Activated naive CD4-positive, alpha-beta T cell treated with anti-CD3 and anti-CD28 coated beads, Interleukin-2, amount 10 ng/mL, durations not matched to agents 7 days and 5 days (primary cell): ENCODE measurements around the gene HHIPL1.
A peak's percentile ranks its signal among the peaks of the same experiment; 100 is the strongest.

Experiments
- CTCF ChIA-PET: fragments of 350-600 bp; sonication (Branson Sonifier 250); formaldehyde crosslinking; loops from one replicate; lab custom pipeline; 2021; ENCODE audit warnings: antibody characterized with exemption; lab: Charles Lee
- DNase-seq: peaks from one replicate; pipeline ENCODE4 v3.0.0-alpha.2; 2020
- H3K27ac Mint-ChIP-seq: one replicate; pipeline ENCODE4 v1.8.0; 2021; ENCODE audit warnings: mild to moderate bottlenecking, moderate library complexity, mixed read lengths
- H3K27me3 Mint-ChIP-seq: one replicate; pipeline ENCODE4 v1.8.0; 2021; ENCODE audit warnings: mild to moderate bottlenecking, mixed read lengths
- H3K36me3 Mint-ChIP-seq: one replicate; pipeline ENCODE4 v1.8.0; 2021; ENCODE audit warnings: mixed read lengths
- H3K4me1 Mint-ChIP-seq: one replicate; pipeline ENCODE4 v1.8.0; 2021; ENCODE audit warnings: mixed read lengths
- H3K4me3 Mint-ChIP-seq: one replicate; pipeline ENCODE4 v1.8.0; 2021; ENCODE audit warnings: mild to moderate bottlenecking, moderate library complexity, mixed read lengths
- H3K9me3 Mint-ChIP-seq: one replicate; pipeline ENCODE4 v1.8.0; 2021; ENCODE audit warnings: mixed read lengths

Gene HHIPL1

DNA sequence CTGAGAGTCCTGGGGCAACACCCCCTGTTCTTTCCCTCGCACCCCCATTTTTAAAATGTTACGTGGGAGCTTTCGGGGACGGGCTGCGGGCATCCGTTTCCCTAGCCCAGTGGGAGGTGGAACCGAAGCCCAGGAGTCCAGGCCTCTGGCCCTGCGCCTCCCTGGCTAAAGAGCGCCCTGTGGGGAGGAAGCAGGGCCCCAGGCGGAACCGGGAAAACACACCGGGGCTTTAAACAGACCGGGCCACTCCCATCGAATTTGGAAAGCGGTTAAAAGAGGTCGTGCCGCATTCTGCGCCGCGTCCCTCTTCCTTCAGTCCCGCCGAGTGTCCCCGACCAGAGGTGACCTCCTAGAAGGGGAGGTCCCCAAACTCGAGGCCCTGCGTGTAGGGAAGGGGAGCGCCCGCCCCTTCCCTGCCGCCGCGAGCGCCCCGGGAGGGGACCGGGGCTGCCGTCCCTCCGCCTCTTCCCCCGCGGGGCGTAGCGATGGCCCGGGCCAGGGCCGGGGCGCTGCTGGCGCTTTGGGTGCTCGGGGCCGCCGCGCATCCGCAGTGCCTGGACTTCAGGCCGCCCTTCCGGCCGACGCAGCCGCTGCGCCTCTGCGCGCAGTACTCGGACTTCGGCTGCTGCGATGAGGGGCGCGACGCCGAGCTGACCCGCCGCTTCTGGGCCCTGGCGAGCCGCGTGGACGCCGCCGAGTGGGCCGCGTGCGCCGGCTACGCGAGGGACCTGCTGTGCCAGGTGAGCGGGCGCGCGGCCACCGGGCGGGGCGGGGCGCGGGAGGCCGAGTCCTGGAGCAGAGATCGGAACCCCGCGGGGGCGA, at the start of gene HHIPL1:
HHIPL1 (plus strand) TSS at position 407 of the 822 bp plus-strand sequence; CDS start at position 486, 79 bp downstream.
- Mint-ChIP-seq H3K36me3 (no peaks in the 10 kb centered on the region), H3K4me3 (no peak within 1 kb of the TSS), H3K27ac (no peak within 1 kb of the TSS), H3K4me1 (no peaks in the 10 kb centered on the region), H3K9me3 (no peaks in the 10 kb centered on the region), H3K27me3 (peaks cover 51% of the 10 kb centered on the region)
- CTCF ChIA-PET = no interaction called here
- no peak for DNase-seq

GRCh38 chr14:99595524-99595923, 49.4 kb upstream of the HHIPL1 start:
- H3K36me3 Mint-ChIP-seq = no peaks in the 10 kb centered on the region
- peaks cover 5% of the 10 kb centered on the region for H3K27me3 Mint-ChIP-seq
- H3K27ac Mint-ChIP-seq = peak overlapping the region; percentile 84
- no peaks in the 10 kb centered on the region for H3K9me3 Mint-ChIP-seq
- no peak for DNase-seq
- CTCF ChIA-PET = no interaction called here
- H3K4me3 Mint-ChIP-seq = peak overlapping the region; percentile 58
- peaks cover 23% of the 10 kb centered on the region for H3K4me1 Mint-ChIP-seq

- H3K4me3 Mint-ChIP-seq = no peak overlapping the region
- H3K27ac Mint-ChIP-seq = peak overlapping the region; percentile 28
- no peaks in the 10 kb centered on the region for H3K9me3 Mint-ChIP-seq
- CTCF ChIA-PET = no interaction called here
- H3K27me3 Mint-ChIP-seq = peaks cover 5% of the 10 kb centered on the region
- no peak for DNase-seq
- peaks cover 27% of the 10 kb centered on the region for H3K4me1 Mint-ChIP-seq
- H3K36me3 Mint-ChIP-seq = no peaks in the 10 kb centered on the region
These were observed 48.8 kb upstream of the HHIPL1 start for GRCh38 chr14:99596071-99596627.

DNA sequence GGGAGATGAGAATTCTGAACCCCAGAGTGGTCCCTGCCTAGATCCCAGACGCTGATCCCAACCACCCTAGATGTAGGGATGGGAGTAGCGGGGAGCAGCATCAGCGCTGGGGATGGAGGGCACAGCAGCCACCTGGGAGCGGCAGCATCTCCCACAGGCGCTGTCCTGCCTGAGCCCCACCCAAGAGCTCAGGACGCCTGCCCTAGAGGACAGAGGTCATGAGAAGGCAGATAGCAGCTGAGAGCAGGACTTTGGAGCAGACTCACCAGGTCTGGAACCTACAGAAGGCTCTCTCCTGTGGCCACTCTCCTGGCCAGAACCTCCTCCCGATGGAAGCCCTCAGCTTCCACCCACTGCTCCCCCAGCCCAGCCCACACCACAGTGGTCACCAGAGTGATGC, 48.2 kb upstream of the HHIPL1 start:
- H3K27ac Mint-ChIP-seq = no peak overlapping the region
- H3K4me1 Mint-ChIP-seq = peaks cover 33% of the 10 kb centered on the region
- no peaks in the 10 kb centered on the region for H3K36me3 Mint-ChIP-seq
- CTCF ChIA-PET = no interaction called here
- no peaks in the 10 kb centered on the region for H3K9me3 Mint-ChIP-seq
- peaks cover 7% of the 10 kb centered on the region for H3K27me3 Mint-ChIP-seq
- H3K4me3 Mint-ChIP-seq = no peak overlapping the region
- DNase-seq = no peak

- Mint-ChIP-seq H3K27ac (no peak overlapping the region), H3K36me3 (no peaks in the 10 kb centered on the region), H3K9me3 (no peaks in the 10 kb centered on the region), H3K4me1 (peaks cover 43% of the 10 kb centered on the region), H3K27me3 (peaks cover 20% of the 10 kb centered on the region), H3K4me3 (no peak overlapping the region)
- no peak for DNase-seq
- CTCF ChIA-PET = no interaction called here
These were observed 46.9 kb upstream of the HHIPL1 start for GRCh38 chr14:99597911-99598600.

- CTCF ChIA-PET = no interaction called here
- H3K4me3 Mint-ChIP-seq = no peak overlapping the region
- H3K9me3 Mint-ChIP-seq = no peaks in the 10 kb centered on the region
- no peaks in the 10 kb centered on the region for H3K36me3 Mint-ChIP-seq
- no peak overlapping the region for H3K27ac Mint-ChIP-seq
- peaks cover 24% of the 10 kb centered on the region for H3K27me3 Mint-ChIP-seq
- H3K4me1 Mint-ChIP-seq = peaks cover 43% of the 10 kb centered on the region
- no peak for DNase-seq
These were observed 46.2 kb upstream of the HHIPL1 start for GRCh38 chr14:99598774-99599173.

GRCh38 chr14:99599393-99599792, 45.5 kb upstream of the HHIPL1 start:
- peaks cover 24% of the 10 kb centered on the region for H3K27me3 Mint-ChIP-seq
- no peaks in the 10 kb centered on the region for H3K9me3 Mint-ChIP-seq
- H3K4me1 Mint-ChIP-seq = peaks cover 42% of the 10 kb centered on the region
- H3K4me3 Mint-ChIP-seq = no peak overlapping the region
- DNase-seq = no peak
- CTCF ChIA-PET = interaction anchor here (1.3 kb wide), 1 partner anchor 29 kb away, joined by 3 read pairs; no protein-coding TSS in a partner anchor
- no peak overlapping the region for H3K27ac Mint-ChIP-seq
- no peaks in the 10 kb centered on the region for H3K36me3 Mint-ChIP-seq

DNA sequence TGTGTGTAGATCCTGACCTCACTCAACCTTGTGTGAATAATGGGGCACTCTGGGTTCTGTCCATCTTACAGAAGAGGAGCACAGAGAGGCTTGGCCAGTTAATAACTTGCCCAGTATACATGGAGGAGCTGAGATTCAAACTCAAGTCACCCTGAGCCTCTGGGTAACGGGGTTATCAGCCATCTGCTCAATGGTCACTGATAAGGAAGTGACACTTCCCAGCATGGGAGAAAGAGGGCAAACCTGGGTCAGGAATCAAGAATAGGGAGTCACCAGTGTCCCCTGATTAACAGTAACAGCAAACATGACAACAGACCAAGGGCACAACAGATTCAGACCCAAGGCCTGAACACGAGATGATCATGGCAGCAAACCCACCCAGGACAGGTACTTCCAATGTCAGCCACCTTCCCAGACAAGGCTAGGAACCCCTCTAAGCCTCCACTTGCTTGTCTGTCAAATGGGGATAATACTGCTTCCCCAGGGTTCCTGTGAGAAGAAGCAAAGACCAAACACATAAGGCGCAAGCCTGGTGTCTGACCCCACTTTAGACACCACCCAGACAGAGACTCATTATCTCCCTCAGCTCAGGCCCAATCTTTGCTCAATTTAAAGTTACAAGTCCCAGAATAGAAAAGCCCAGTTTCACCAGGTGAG, 44.6 kb upstream of the HHIPL1 start:
- Mint-ChIP-seq H3K9me3 (no peaks in the 10 kb centered on the region), H3K36me3 (no peaks in the 10 kb centered on the region), H3K4me1 (peaks cover 34% of the 10 kb centered on the region), H3K27ac (no peak overlapping the region), H3K4me3 (no peak overlapping the region), H3K27me3 (peaks cover 26% of the 10 kb centered on the region)
- no peak for DNase-seq
- CTCF ChIA-PET = interaction anchor here (1.3 kb wide), 1 partner anchor 28 kb away, joined by 3 read pairs; no protein-coding TSS in a partner anchor

DNA sequence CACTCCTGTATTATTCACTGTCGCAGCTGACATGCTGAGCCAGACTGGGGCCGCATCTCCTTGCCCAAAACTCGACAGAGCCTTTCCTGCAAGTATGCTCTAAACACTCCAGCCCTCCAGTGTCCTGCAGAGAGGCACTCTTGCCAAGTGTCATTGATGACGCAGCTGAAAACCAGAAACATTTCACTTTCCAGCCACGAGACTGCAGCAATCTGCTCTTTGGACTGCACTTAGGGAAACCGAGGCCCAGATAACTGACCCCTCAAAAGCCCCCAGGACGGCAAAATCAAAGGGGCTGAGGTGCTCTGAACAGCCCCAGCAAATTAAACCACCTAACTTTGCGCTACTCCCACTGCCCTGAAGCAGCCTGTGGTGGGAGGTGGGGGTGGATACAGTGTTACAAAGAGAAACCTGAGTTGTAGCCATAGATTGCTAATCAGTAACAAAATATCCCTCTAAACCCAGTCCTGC, 43.5 kb upstream of the HHIPL1 start:
- Mint-ChIP-seq H3K27me3 (peaks cover 31% of the 10 kb centered on the region), H3K36me3 (no peaks in the 10 kb centered on the region), H3K4me1 (peaks cover 31% of the 10 kb centered on the region), H3K9me3 (no peaks in the 10 kb centered on the region), H3K27ac (peak overlapping the region; percentile 45), H3K4me3 (peak overlapping the region; percentile 66)
- no peak for DNase-seq
- CTCF ChIA-PET = no interaction called here

GRCh38 chr14:99602054-99602787, 42.7 kb upstream of the HHIPL1 start:
- no peak overlapping the region for H3K27ac Mint-ChIP-seq
- peaks cover 31% of the 10 kb centered on the region for H3K27me3 Mint-ChIP-seq
- CTCF ChIA-PET = no interaction called here
- H3K4me1 Mint-ChIP-seq = peaks cover 30% of the 10 kb centered on the region
- H3K36me3 Mint-ChIP-seq = no peaks in the 10 kb centered on the region
- H3K9me3 Mint-ChIP-seq = no peaks in the 10 kb centered on the region
- no peak for DNase-seq
- peak overlapping the region; percentile 66 for H3K4me3 Mint-ChIP-seq

DNA sequence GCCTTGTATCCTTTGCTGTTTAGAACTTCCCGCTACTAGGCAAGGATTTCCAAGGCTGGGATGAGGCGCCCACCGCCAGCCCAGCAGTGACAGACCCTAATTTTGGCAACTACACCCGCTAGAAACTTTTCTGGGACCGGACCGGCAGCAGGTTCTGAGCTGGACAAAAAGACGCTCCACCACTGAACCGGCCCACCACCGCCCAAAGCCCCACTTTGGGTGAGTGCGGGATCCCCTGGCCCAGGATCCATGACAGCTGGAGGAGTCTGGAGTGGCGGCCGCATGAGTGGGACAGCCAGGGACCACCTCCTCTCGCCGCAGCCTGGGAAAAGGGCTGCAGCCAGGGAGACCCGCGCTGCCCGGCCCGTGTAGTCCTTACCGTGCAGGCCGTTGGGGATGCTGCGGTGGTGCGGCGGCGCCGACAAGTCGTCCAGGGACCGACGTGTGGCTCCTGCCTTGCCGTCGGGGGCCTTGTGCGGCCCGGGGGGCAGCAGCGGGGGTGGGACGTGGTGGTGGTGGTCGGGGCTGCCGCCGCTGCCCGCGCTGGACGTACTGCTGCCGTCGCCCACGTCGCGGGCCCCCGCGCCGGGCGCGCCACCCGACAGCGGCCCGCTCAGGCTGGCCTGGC, 42.0 kb upstream of the HHIPL1 start:
- peak overlapping the region; percentile 66 for H3K4me3 Mint-ChIP-seq
- no peaks in the 10 kb centered on the region for H3K36me3 Mint-ChIP-seq
- no peaks in the 10 kb centered on the region for H3K9me3 Mint-ChIP-seq
- H3K27me3 Mint-ChIP-seq = peaks cover 31% of the 10 kb centered on the region
- peaks cover 30% of the 10 kb centered on the region for H3K4me1 Mint-ChIP-seq
- no peak overlapping the region for H3K27ac Mint-ChIP-seq
- CTCF ChIA-PET = interaction anchor here (0.7 to 1.0 kb wide), 2 partner anchors 77 to 87 kb away, joined by 3 read pairs; no protein-coding TSS in a partner anchor
- DNase-seq = no peak

GRCh38 chr14:99603471-99604277, 41.3 kb upstream of the HHIPL1 start, which contains the start of gene CCDC85C:
Gene CCDC85C, minus strand, starts transcription at chr14:99604207. Its CDS starts 248 bp downstream, at chr14:99603959.
- Mint-ChIP-seq H3K27me3 (peaks cover 31% of the 10 kb centered on the region), H3K27ac (peak within 1 kb of the TSS; percentile 95), H3K4me3 (peak within 1 kb of the TSS; percentile 84), H3K4me1 (peaks cover 30% of the 10 kb centered on the region), H3K36me3 (no peaks in the 10 kb centered on the region), H3K9me3 (no peaks in the 10 kb centered on the region)
- CTCF ChIA-PET = interaction anchor here (0.7 to 1.0 kb wide), 2 partner anchors 76 to 88 kb away, joined by 3 read pairs; no protein-coding TSS in a partner anchor
- DNase-seq = peak; percentile 65
